ENCODE data around the gene FPGS. TPM values are rescaled to one million over a fixed set of nuclear protein-coding genes. Genes with fewer than 3 reads are reported as not detected.

Gene FPGS
- total RNA-seq, 1 donor from 2014 or later: 61.4 TPM

DNA sequence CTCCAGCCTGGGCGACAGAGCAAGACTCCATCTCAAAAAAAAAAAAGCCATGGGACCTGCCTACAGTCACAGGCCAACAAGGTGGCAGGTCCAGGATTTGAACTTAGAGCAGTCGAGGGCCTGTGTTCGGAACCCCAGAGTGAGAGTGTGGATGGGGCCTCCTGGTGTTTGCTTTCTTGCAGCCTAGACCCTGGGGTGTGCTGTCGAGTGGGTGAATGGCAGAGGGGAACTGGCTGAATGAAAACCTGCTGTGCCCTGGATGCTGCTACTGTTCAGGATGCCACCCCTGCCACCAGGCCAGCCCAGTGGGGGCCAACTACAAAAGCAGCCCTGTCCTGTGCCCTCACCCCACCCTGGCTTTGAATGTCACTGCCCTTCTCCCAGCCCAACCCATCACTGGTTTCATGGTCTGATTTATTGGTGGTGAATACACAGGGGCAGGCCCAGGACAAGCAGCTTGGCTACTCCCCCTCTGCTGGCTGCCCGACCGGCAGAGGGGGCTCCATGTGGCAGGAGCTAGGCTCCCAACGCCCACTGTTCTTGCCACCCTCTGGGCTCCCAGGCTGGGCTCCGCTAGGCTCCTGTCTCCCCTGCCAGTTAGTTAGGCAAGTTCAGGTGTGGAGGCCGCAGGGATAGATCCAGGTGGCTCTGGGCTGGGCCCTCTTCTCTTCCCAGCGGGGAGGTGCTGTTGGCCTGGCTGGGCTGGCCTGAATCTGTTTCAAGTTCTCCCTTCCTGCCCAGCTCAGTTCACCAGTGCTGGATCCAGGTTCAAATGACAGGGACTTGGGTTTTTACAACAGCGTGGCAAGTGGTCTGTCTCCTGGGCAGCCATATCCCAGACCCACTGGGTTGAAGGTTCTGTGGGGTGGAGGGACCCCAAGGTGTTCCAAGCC is 12.2 kb downstream of the FPGS start:
- peaks cover 4% of the 10 kb centered on the region for H3K36me3 Mint-ChIP-seq
- H3K27me3 Mint-ChIP-seq (ENCODE audit: low read depth): no peaks in the 10 kb centered on the region
- H3K27ac Mint-ChIP-seq: no peak overlapping the region
- H3K4me1 Mint-ChIP-seq: peaks cover 5% of the 10 kb centered on the region
- H3K9me3 Mint-ChIP-seq: no peaks in the 10 kb centered on the region
- no peak for DNase-seq (ENCODE audit: low spot score in 2 of 2, unreplicated experiment in 2 of 2)
- TF ChIP-seq, protein P1, sequence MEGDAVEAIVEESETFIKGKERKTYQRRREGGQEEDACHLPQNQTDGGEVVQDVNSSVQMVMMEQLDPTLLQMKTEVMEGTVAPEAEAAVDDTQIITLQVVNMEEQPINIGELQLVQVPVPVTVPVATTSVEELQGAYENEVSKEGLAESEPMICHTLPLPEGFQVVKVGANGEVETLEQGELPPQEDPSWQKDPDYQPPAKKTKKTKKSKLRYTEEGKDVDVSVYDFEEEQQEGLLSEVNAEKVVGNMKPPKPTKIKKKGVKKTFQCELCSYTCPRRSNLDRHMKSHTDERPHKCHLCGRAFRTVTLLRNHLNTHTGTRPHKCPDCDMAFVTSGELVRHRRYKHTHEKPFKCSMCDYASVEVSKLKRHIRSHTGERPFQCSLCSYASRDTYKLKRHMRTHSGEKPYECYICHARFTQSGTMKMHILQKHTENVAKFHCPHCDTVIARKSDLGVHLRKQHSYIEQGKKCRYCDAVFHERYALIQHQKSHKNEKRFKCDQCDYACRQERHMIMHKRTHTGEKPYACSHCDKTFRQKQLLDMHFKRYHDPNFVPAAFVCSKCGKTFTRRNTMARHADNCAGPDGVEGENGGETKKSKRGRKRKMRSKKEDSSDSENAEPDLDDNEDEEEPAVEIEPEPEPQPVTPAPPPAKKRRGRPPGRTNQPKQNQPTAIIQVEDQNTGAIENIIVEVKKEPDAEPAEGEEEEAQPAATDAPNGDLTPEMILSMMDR (IDR thresholded peaks at IDR 0.05; ENCODE audit: unreplicated experiment): no peak
- no peak overlapping the region for H3K4me3 Mint-ChIP-seq

DNA sequence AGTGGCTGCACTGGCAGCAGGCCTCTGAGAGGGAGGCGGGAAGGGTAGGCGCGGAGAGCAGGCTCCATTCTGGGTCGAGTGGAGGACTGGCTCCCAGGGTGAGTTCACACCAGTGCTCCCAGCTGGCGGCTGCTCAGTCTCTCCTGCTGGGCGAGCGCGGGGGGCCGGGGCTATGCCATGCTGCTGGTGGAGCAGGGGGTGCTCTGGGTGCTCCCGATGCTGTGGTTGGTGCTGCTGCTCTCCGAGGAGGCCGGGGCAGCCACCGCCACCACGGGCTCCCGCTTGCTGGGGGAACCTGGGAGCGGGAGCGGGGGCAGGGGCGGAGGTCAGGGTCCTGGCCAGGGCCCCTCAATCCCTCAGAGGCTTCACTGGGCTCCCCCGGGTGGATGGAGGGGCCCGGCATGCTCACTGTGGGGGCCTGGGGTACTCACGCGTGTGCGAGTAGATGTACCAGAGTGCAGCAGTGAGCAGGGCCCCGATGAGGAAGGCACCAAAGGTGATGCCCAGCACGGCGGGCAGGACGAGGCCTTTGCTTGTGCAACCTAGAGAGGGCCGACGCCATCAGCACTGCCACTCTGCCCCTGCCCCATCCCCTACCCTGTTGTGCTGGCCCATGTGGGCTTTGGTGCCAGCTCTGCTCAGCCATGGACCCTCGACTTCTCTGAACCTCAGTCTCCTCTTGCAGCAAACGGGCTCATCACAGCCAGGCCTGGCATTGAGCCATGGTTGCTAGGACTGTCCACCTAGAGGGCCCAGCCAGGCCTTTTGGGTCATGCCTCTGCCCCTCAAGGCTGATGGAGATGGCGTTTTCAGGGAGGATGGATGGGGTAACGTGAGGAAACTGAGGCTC is 13.1 kb downstream of the FPGS start:
- DNase-seq (ENCODE audit: low spot score in 2 of 2, unreplicated experiment in 2 of 2): no peak
- no peaks in the 10 kb centered on the region for H3K9me3 Mint-ChIP-seq
- H3K4me1 Mint-ChIP-seq: peaks cover 5% of the 10 kb centered on the region
- no peaks in the 10 kb centered on the region for H3K27me3 Mint-ChIP-seq (ENCODE audit: low read depth)
- no peak overlapping the region for H3K27ac Mint-ChIP-seq
- H3K36me3 Mint-ChIP-seq: peaks cover 4% of the 10 kb centered on the region
- H3K4me3 Mint-ChIP-seq: no peak overlapping the region
- TF ChIP-seq, protein P1 (IDR thresholded peaks at IDR 0.05; ENCODE audit: unreplicated experiment): no peak

DNA sequence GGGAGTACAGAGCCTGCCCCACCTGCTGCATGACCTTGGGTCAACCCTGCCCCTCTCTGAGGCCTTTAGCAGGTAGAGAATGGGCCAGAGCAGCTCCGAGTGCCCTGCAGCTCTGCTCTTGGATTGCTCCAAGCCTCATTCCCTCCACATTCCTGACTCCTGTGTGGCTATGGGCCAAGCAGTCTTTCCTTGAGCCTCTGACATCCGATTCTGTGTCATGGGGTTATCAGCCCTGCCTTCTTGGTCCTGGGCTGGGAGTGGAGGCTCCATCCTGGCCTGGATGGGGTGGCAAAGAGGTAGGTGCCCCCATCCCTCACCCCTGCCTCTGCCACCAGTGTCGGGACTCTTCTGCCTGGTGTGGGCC is 13.7 kb downstream of the FPGS start:
- no peak for DNase-seq (ENCODE audit: low spot score in 2 of 2, unreplicated experiment in 2 of 2)
- Mint-ChIP-seq H3K4me1 (peaks cover 5% of the 10 kb centered on the region), H3K27me3 (ENCODE audit: low read depth) (no peaks in the 10 kb centered on the region), H3K36me3 (peaks cover 4% of the 10 kb centered on the region), H3K4me3 (no peak overlapping the region), H3K9me3 (no peaks in the 10 kb centered on the region), H3K27ac (no peak overlapping the region)
- TF ChIP-seq, protein P1 (IDR thresholded peaks at IDR 0.05; ENCODE audit: unreplicated experiment): no peak

DNA sequence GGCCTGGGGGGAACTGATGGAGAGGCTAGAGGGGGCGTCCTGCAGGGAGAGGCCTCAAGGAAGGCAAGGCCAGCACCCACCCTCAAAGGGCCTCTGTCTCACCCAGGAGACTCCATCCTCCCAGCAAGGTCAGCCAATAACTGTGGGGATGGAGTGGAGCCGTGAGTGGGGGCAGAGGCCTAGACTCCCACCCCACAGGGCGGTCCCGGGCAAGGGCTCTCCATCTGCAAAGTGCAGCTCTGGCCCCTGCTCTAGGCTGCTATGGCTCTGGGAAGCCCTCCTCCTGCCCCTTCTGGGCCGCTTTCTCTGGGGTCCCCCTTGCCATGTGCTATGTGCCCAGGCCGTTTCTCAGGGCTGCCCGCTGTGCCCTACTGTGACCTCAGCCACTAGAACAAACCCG is 14.0 kb downstream of the FPGS start:
- Mint-ChIP-seq H3K27ac (no peak overlapping the region), H3K4me3 (no peak overlapping the region), H3K27me3 (ENCODE audit: low read depth) (no peaks in the 10 kb centered on the region), H3K36me3 (peaks cover 4% of the 10 kb centered on the region), H3K9me3 (no peaks in the 10 kb centered on the region), H3K4me1 (peaks cover 5% of the 10 kb centered on the region)
- TF ChIP-seq, protein P1 (IDR thresholded peaks at IDR 0.05; ENCODE audit: unreplicated experiment): no peak
- no peak for DNase-seq (ENCODE audit: low spot score in 2 of 2, unreplicated experiment in 2 of 2)

DNA sequence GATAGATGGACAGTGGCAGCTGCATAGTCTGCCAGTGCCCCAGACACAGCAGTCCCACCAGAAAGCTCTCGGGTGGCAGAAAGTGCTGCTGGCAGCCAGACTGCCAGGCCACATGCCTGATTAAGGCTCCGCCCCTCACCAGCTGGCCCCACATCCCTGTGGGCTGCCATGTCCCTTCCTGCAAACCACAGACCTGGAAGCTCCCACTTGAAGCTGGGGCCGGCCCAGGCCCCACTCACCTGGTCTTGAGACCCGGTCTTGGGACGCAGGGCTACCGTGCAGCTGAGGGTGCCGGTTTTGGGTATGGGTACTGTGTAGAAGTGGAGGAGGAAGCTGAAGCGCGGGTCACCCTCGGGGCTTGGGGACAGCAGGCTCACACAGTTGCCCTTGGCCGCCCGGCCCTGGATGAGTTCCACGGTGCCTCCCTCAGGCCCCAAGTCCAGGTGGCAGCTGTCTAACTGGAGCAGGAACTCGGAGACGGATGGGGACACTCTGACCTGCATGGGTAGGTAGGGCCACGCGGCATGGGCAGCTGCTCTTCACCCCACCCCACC is 15.3 kb downstream of the FPGS start:
- no peaks in the 10 kb centered on the region for H3K27me3 Mint-ChIP-seq (ENCODE audit: low read depth)
- H3K27ac Mint-ChIP-seq: no peak overlapping the region

More for the DNA sequence above, 15.3 kb downstream of the FPGS start:
- TF ChIP-seq, protein P1 (IDR thresholded peaks at IDR 0.05; ENCODE audit: unreplicated experiment): no peak
- Mint-ChIP-seq H3K9me3 (no peaks in the 10 kb centered on the region), H3K4me3 (no peak overlapping the region), H3K36me3 (peaks cover 4% of the 10 kb centered on the region), H3K4me1 (peaks cover 5% of the 10 kb centered on the region)
- DNase-seq (ENCODE audit: low spot score in 2 of 2, unreplicated experiment in 2 of 2): no peak
